GM18507 (cell line): ENCODE data around the gene ST6GALNAC3.

Experiments used
- DNase-seq: peaks from one replicate; pipeline ENCODE4 v3.0.0; 2011; ENCODE audit warnings: low read depth; ENCODE audit not compliant: insufficient read length; ENCODE audit errors: extremely low spot score
- FAIRE-seq: peaks from 2 replicates; lab custom pipeline; 2011; peaks lifted over from hg19 to GRCh38; lab: Jason Lieb, UNC

Gene ST6GALNAC3

GRCh38 chr1:76679534-76680152 lies 605.1 kb downstream of the ST6GALNAC3 start:
- DNase-seq = no peak
- no peak for FAIRE-seq

GRCh38 chr1:76680651-76681050 lies 606.1 kb downstream of the ST6GALNAC3 start:
- no peak for FAIRE-seq
- no peak for DNase-seq

GRCh38 chr1:76682138-76682537 lies 607.6 kb downstream of the ST6GALNAC3 start:
- DNase-seq = no peak
- FAIRE-seq = no peak
